Endodermal cell (in vitro differentiated cells): ENCODE data around the gene SLC6A9. TPM values are rescaled to one million over a fixed set of nuclear protein-coding genes. Genes with fewer than 3 reads are reported as not detected.
A peak's percentile ranks its signal among the peaks of the same experiment; 100 is the strongest.

Experiments used
- DNase-seq: peaks from one replicate; pipeline ENCODE4 v3.0.0-alpha.2; 2017
- H3K27ac ChIP-seq: 2 replicates; pipeline ENCODE4 v1.5.1; 2013; ENCODE audit warnings: mild to moderate bottlenecking, low read depth, low read length, moderate library complexity
- H3K27me3 ChIP-seq: 2 replicates; pipeline ENCODE4 v1.6.1; 2013; ENCODE audit warnings: mild to moderate bottlenecking, low read length, moderate library complexity; ENCODE audit not compliant: insufficient read depth, control insufficient read depth, poor library complexity, severe bottlenecking
- H3K36me3 ChIP-seq: 2 replicates; pipeline ENCODE4 v1.7.0; 2013; ENCODE audit warnings: mild to moderate bottlenecking, low read length, moderate library complexity; ENCODE audit not compliant: control insufficient read depth, insufficient read depth
- H3K4me1 ChIP-seq: one replicate; pipeline ENCODE4 v1.7.0; 2013; ENCODE audit warnings: low read length; ENCODE audit not compliant: control insufficient read depth, insufficient read depth
- H3K4me3 ChIP-seq: 2 replicates; pipeline ENCODE4 v1.5.1; 2013; ENCODE audit warnings: mild to moderate bottlenecking, low read length, moderate library complexity
- H3K9ac ChIP-seq: 2 replicates; pipeline ENCODE4 v1.6.1; 2013; ENCODE audit warnings: mild to moderate bottlenecking, low read length, moderate library complexity; ENCODE audit not compliant: poor library complexity, severe bottlenecking; ENCODE audit errors: extremely low read depth
- H3K9me3 ChIP-seq: 2 replicates; pipeline ENCODE4 v1.6.1; 2013; ENCODE audit warnings: mild to moderate bottlenecking, low read length, moderate library complexity; ENCODE audit not compliant: control insufficient read depth
- H3K27ac Mint-ChIP-seq: 2 replicates; pipeline ENCODE4 v1.8.0; 2020; ENCODE audit warnings: mixed read lengths
- H3K27me3 Mint-ChIP-seq: 2 replicates; pipeline ENCODE4 v1.8.0; 2021; ENCODE audit warnings: mild to moderate bottlenecking, mixed read lengths; ENCODE audit not compliant: insufficient read depth
- H3K36me3 Mint-ChIP-seq: 2 replicates; pipeline ENCODE4 v1.8.0; 2020; ENCODE audit warnings: low read depth, mixed read lengths
- H3K4me1 Mint-ChIP-seq: 2 replicates; pipeline ENCODE4 v1.8.0; 2020; ENCODE audit warnings: mixed read lengths
- H3K4me3 Mint-ChIP-seq: 2 replicates; pipeline ENCODE4 v1.8.0; 2020; ENCODE audit warnings: mild to moderate bottlenecking, moderate library complexity, mixed read lengths
- H3K9me3 Mint-ChIP-seq: 2 replicates; pipeline ENCODE4 v1.8.0; 2020; ENCODE audit warnings: mild to moderate bottlenecking, mixed read lengths
- WGBS, 2 experiments: methylation state at CpG; one replicate each; pipeline versions ENCODE4 v1.1.5 to v1.1.7; 2013; ENCODE audit warnings: missing lambda C conversion rate in 2 of 2, mixed read lengths in 1 of 2; ENCODE audit not compliant: insufficient coverage in 1 of 2, insufficient read length in 1 of 2; 5-methylcytosine and 5-hydroxymethylcytosine counted together
- total RNA-seq, 2 donors: library from RNA; stranded (reverse); fragmentation: NEBNext Ultra II Directional in 1 of 2; extraction: Animal tissue kit (Norgen Biotek cat#: 25700) in 1 of 2; gene quantifications; 2 replicates in 1 of 2; 3 replicates in 1 of 2; pipeline ENCODE4 v1.2.1, GENCODE V29; 2021
- TF ChIP-seq, protein P1 (sequence below): fragments of 200-600 bp; sonication (generic); conservative IDR thresholded peaks from 2 replicates; pipeline ENCODE4 v1.5.0; 2021; ENCODE audit warnings: antibody characterized with exemption, mild to moderate bottlenecking

SLC6A9 gene
- total RNA-seq, 2 donors from 2014 or later, result 5.7 to 11.4 TPM

DNA sequence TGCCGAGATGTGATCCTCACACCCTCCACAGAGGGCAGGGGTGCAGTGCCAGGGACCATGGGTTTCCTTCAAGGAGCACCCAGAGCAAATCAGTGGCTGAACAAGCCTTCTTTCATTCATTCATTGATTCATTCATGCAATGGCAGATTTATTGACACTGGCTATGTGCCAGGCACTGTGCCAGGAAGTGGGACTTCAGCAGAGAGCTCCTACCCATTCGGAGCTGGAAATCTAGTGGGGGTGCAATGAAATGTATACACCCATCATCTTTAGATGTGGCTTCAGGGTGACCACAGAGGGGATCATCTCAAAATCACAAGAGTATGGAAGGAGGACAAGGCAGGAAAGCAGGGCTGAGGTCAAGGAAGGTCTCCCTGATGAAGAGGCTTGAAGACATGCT, 18.9 kb downstream of the SLC6A9 start:
- no peaks in the 10 kb centered on the region for H3K4me1 ChIP-seq
- H3K9ac ChIP-seq, result no peak overlapping the region
- WGBS, 2 experiments, result 92 to 100% methylated on average over 1 to 2 of the region's 2 CpGs
- H3K36me3 Mint-ChIP-seq, result peaks cover 10% of the 10 kb centered on the region
- DNase-seq, result no peak
- no peak overlapping the region for H3K27ac ChIP-seq
- TF ChIP-seq, protein P1, sequence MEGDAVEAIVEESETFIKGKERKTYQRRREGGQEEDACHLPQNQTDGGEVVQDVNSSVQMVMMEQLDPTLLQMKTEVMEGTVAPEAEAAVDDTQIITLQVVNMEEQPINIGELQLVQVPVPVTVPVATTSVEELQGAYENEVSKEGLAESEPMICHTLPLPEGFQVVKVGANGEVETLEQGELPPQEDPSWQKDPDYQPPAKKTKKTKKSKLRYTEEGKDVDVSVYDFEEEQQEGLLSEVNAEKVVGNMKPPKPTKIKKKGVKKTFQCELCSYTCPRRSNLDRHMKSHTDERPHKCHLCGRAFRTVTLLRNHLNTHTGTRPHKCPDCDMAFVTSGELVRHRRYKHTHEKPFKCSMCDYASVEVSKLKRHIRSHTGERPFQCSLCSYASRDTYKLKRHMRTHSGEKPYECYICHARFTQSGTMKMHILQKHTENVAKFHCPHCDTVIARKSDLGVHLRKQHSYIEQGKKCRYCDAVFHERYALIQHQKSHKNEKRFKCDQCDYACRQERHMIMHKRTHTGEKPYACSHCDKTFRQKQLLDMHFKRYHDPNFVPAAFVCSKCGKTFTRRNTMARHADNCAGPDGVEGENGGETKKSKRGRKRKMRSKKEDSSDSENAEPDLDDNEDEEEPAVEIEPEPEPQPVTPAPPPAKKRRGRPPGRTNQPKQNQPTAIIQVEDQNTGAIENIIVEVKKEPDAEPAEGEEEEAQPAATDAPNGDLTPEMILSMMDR, result no peak
- no peaks in the 10 kb centered on the region for H3K9me3 ChIP-seq
- no peak overlapping the region for H3K4me3 Mint-ChIP-seq
- peak overlapping the region; percentile 39 for H3K27ac Mint-ChIP-seq
- H3K36me3 ChIP-seq, result no peaks in the 10 kb centered on the region
- no peaks in the 10 kb centered on the region for H3K4me1 Mint-ChIP-seq
- no peaks in the 10 kb centered on the region for H3K27me3 ChIP-seq
- no peaks in the 10 kb centered on the region for H3K27me3 Mint-ChIP-seq
- no peaks in the 10 kb centered on the region for H3K9me3 Mint-ChIP-seq
- no peak overlapping the region for H3K4me3 ChIP-seq

DNA sequence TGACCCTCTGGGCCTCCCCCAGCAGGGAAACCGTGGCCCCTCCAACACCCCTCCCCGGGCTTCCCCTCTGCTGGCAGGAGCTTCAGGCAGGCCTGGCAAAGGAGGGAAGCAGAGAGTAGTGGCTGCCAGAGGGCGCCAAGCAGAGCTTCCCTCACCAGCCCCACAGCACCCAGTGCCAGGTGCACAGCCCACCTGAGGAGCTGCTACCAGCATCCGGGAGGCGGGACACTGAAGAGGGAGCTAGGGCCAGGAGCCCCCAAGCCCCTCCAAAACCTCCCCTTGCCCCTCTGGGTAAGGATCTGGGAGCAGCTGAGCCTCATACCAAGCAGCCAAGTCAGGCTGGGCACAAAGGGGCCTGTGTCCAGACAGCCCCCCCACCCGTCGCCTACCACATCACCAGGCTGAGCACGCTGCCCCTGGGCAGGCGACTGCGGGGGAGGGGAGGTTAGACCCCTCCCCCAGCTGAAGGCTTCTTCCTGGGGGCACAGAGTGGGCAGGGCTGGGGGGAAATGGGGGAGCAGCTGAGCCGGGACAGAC, 20.3 kb downstream of the SLC6A9 start:
- no peak overlapping the region for H3K9ac ChIP-seq
- no peak overlapping the region for H3K4me3 Mint-ChIP-seq
- H3K9me3 Mint-ChIP-seq, result no peaks in the 10 kb centered on the region
- WGBS, 2 experiments, result 89 to 94% methylated on average over 7 to 11 of the region's 11 CpGs
- TF ChIP-seq, protein P1, result no peak
- H3K9me3 ChIP-seq, result no peaks in the 10 kb centered on the region
- no peak for DNase-seq
- no peaks in the 10 kb centered on the region for H3K27me3 Mint-ChIP-seq
- H3K4me1 ChIP-seq, result no peaks in the 10 kb centered on the region
- no peaks in the 10 kb centered on the region for H3K4me1 Mint-ChIP-seq
- H3K27me3 ChIP-seq, result no peaks in the 10 kb centered on the region
- H3K27ac Mint-ChIP-seq, result no peak overlapping the region
- no peak overlapping the region for H3K27ac ChIP-seq
- H3K36me3 Mint-ChIP-seq, result peaks cover 11% of the 10 kb centered on the region
- H3K36me3 ChIP-seq, result no peaks in the 10 kb centered on the region
- H3K4me3 ChIP-seq, result no peak overlapping the region

DNA sequence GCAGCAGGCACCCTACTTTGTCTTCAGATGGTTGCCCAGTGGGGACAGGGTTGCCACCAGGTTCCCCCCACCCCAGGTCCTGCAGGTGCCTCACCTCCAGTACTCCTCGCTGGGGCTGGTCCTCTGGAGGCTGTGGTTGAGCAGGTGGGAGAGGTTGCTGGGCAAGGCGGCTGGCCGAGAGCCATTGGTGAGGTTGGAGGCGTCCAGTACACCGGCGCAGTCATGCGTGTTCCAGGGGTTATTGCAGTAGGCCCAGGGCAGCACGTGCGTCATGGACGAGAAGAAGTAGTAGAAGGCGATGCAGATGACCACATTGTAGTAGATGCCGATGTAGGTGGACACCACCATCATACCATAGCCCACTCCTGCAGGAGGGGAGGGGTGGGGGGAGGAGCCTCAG, 23.0 kb downstream of the SLC6A9 start:
- WGBS, 2 experiments, result 96 to 100% methylated on average over 5 to 11 of the region's 12 CpGs
- Histone ChIP-seq H3K9ac (no peak overlapping the region), H3K4me3 (no peak overlapping the region), H3K27me3 (no peaks in the 10 kb centered on the region), H3K9me3 (no peaks in the 10 kb centered on the region), H3K36me3 (no peaks in the 10 kb centered on the region), H3K4me1 (peaks cover 8% of the 10 kb centered on the region), H3K27ac (no peak overlapping the region)
- Mint-ChIP-seq H3K4me1 (peaks cover 5% of the 10 kb centered on the region), H3K4me3 (no peak overlapping the region), H3K9me3 (no peaks in the 10 kb centered on the region), H3K27me3 (no peaks in the 10 kb centered on the region), H3K27ac (no peak overlapping the region), H3K36me3 (peaks cover 11% of the 10 kb centered on the region)
- TF ChIP-seq, protein P1, result no peak
- DNase-seq, result no peak
